Cortex of kidney (tissue), 1 donor: ENCODE results near the gene TMEM225B.
"Not testable (repeated sequence)": the region's sequence is repeated elsewhere in the genome, so short reads cannot be mapped to it uniquely, and the experiment has no call there.

ENCODE experiments used
- DNase-seq: peaks from one replicate; lab custom pipeline; 2025; lab: John Stamatoyannopoulos, UW

Gene TMEM225B

GRCh38 chr7:99657879-99658278 lies 59.8 kb downstream of the TMEM225B start:
- not testable (repeated sequence) for DNase-seq
